ENCODE results near the gene ZC3H12D. TPM values are rescaled to one million over a fixed set of nuclear protein-coding genes. Genes with fewer than 3 reads are reported as not detected.

The ZC3H12D gene
- total and polyA plus RNA-seq, 2 experiments from 2014 or later: 0.07 TPM; not detected in 1

GRCh38 chr6:149400050-149400449 lies 84.8 kb downstream of the ZC3H12D start, which contains the start of gene SUMO4:
TSS of gene SUMO4 (plus strand) at chr6:149400262. CDS start at chr6:149400392, 130 bp downstream.
- no peak for DNase-seq (ENCODE audit: low spot score)

GRCh38 chr6:149397384-149397783 lies 87.4 kb downstream of the ZC3H12D start:
- Histone ChIP-seq H3F3A (replicated peaks; ENCODE audit: low read depth) (no peaks in the 10 kb centered on the region), H3K4me2 (no peak overlapping the region), H3K27me3 (ENCODE audit: insufficient read depth) (no peaks in the 10 kb centered on the region), H3K4me1 (ENCODE audit: insufficient read depth) (no peaks in the 10 kb centered on the region; the same call in 1 of the 2 replicates), H3K36me3 (ENCODE audit: insufficient read depth) (peaks cover 14% of the 10 kb centered on the region; the same call in 1 of the 2 replicates), H3K9me2 (ENCODE audit: insufficient read depth) (no peaks in the 10 kb centered on the region), H3K79me2 (replicated peaks; ENCODE audit: insufficient read depth) (peaks cover 28% of the 10 kb centered on the region), H2AFZ (no peak overlapping the region), H3K4me3 (no peak overlapping the region), H4K20me1 (replicated peaks; ENCODE audit: insufficient read depth) (no peaks in the 10 kb centered on the region), H3K27ac (ENCODE audit: low read depth) (no peak overlapping the region)
- Mint-ChIP-seq H3K27ac (no peak overlapping the region), H3K27me3 (ENCODE audit: insufficient read depth, low read depth, poor library complexity) (no peaks in the 10 kb centered on the region), H3K36me3 (ENCODE audit: low read depth) (peaks cover 26% of the 10 kb centered on the region), H3K4me1 (peaks cover 8% of the 10 kb centered on the region; the same call in 2 of the 3 replicates), H3K4me3 (no peak overlapping the region), H3K9me3 (no peaks in the 10 kb centered on the region)
- DNase-seq (ENCODE audit: low spot score) (no peak), ATAC-seq (no peak)
- TF ChIP-seq EZH2 (IDR thresholded peaks at IDR 0.05; ENCODE audit: low read depth, unreplicated experiment): no peak
- TF ChIP-seq JUNB (IDR thresholded peaks at IDR 0.05; ENCODE audit: unreplicated experiment): no peak
- TF ChIP-seq POLR2AphosphoS5 (IDR thresholded peaks at IDR 0.05; ENCODE audit: low read depth): no peak
- no peak for TF ChIP-seq ETS1 (IDR thresholded peaks at IDR 0.05)
- TF ChIP-seq STAT1 (IDR thresholded peaks at IDR 0.05; ENCODE audit: unreplicated experiment): no peak
- no peak for TF ChIP-seq ZNF462 (CRISPR knock-in tag; IDR thresholded peaks at IDR 0.05)

More at GRCh38 chr6:149400050-149400449, 84.8 kb downstream of the ZC3H12D start, which contains the start of gene SUMO4:
- Histone ChIP-seq H2AFZ (no peak within 1 kb of the TSS), H3K27ac (ENCODE audit: low read depth) (no peak within 1 kb of the TSS), H3K27me3 (ENCODE audit: insufficient read depth) (no peaks in the 10 kb centered on the region), H4K20me1 (replicated peaks; ENCODE audit: insufficient read depth) (no peaks in the 10 kb centered on the region), H3K4me2 (no peak within 1 kb of the TSS), H3K9me2 (ENCODE audit: insufficient read depth) (no peaks in the 10 kb centered on the region), H3K79me2 (replicated peaks; ENCODE audit: insufficient read depth) (peaks cover 13% of the 10 kb centered on the region), H3K4me3 (no peak within 1 kb of the TSS), H3F3A (replicated peaks; ENCODE audit: low read depth) (no peaks in the 10 kb centered on the region), H3K36me3 (ENCODE audit: insufficient read depth) (peaks cover 14% of the 10 kb centered on the region; the same call in 1 of the 2 replicates), H3K4me1 (ENCODE audit: insufficient read depth) (no peaks in the 10 kb centered on the region)
- no peaks in the 10 kb centered on the region for H3K27me3 Mint-ChIP-seq (ENCODE audit: insufficient read depth, low read depth, poor library complexity)
- peaks cover 8% of the 10 kb centered on the region; the same call in 2 of the 3 replicates for H3K4me1 Mint-ChIP-seq
- peak within 1 kb of the TSS; percentile 18; the same call in 1 of the 2 replicates for H3K27ac Mint-ChIP-seq
- no peaks in the 10 kb centered on the region; the same call in 2 of the 3 replicates for H3K9me3 Mint-ChIP-seq
- ATAC-seq: no peak
- no peak within 1 kb of the TSS for H3K4me3 Mint-ChIP-seq
- TF ChIP-seq ZNF331 (CRISPR knock-in tag; IDR thresholded peaks at IDR 0.05; ENCODE audit: low read depth): no peak
- no peak for TF ChIP-seq STAT1 (IDR thresholded peaks at IDR 0.05; ENCODE audit: unreplicated experiment)
- TF ChIP-seq JUNB (IDR thresholded peaks at IDR 0.05; ENCODE audit: unreplicated experiment): no peak
- TF ChIP-seq ETS1 (IDR thresholded peaks at IDR 0.05): no peak
- TF ChIP-seq ZNF114 (CRISPR knock-in tag; IDR thresholded peaks at IDR 0.05): no peak
- TF ChIP-seq EZH2phosphoT487 (IDR thresholded peaks at IDR 0.05; ENCODE audit: unreplicated experiment): no peak
- no peak for TF ChIP-seq POLR2AphosphoS5 (IDR thresholded peaks at IDR 0.05; ENCODE audit: low read depth)
- peaks cover 40% of the 10 kb centered on the region for H3K36me3 Mint-ChIP-seq (ENCODE audit: low read depth)
